GM12891 (cell line): ENCODE data around the gene CST8.

ENCODE experiments used
- PAX5 ChIP-seq: IDR thresholded peaks from 2 replicates; pipeline ENCODE4 v1.6.1; 2011; ENCODE audit warnings: low read length, moderate library complexity, mild to moderate bottlenecking; ENCODE audit not compliant: insufficient read depth, severe bottlenecking
- POLR2A ChIP-seq: IDR thresholded peaks from 2 replicates; pipeline ENCODE4 v1.6.1; 2011; ENCODE audit warnings: low read depth, low read length, control low read depth
- POLR2AphosphoS5 ChIP-seq: IDR thresholded peaks from 2 replicates; pipeline ENCODE4 v1.6.1; 2011; ENCODE audit warnings: low read depth, low read length, control low read depth

DNA sequence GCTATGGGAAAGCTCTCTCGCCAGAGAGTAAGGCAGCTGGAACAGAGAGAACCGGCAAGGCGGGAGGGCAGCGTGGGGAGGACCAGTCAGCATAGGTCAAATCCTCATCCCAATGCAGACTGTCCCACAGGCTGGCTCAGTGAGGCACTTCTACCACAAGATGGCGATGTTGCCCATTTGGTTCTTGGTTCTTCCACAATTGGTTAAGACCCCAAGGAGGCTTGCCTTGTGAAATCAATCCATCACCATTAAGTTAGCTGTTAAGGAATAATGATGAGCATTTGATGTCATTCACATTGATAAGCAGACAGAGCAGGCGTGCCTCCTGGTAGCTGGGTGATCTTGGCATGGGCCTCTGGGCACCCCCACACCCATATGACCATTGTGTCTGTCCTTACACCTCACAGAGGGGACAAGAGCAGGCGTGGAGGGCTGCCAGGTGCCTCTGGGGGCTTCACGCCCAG is 49.0 kb upstream of the CST8 start:
- TF ChIP-seq POLR2AphosphoS5 (no peak), POLR2A (no peak), PAX5 (no peak)
